ENCODE measurements around the gene RTL5. TPM values are rescaled to one million over a fixed set of nuclear protein-coding genes. Genes with fewer than 3 reads are reported as not detected.

Gene RTL5
- total and polyA plus RNA-seq, 10 of the 15 experiments (the other 5 are each of a cell fraction or from before 2014, with no cell fraction given): under 0.01 to 0.10 (median 0.03) TPM; not detected in 5

- no peak for TF ChIP-seq PRDM15 (CRISPR knock-in tag; IDR thresholded peaks at IDR 0.05)
- no peak for TF ChIP-seq TAF1 (IDR thresholded peaks at IDR 0.05; ENCODE audit: borderline replicate concordance, low read depth, low read length)
Measured at GRCh38 chrX:72142094-72142793, 10.5 kb upstream of the RTL5 start (continued).

- DNase-seq (ENCODE audit: low read depth, low spot score) (no peak), FAIRE-seq (peak; percentile 41), ATAC-seq (peak; percentile 81)
- Histone ChIP-seq H3K79me2 (ENCODE audit: control insufficient read depth, insufficient read depth, low read length) (no peaks in the 10 kb centered on the region), H3K9ac (ENCODE audit: control insufficient read depth, insufficient read depth, low read length) (no peak overlapping the region), H3K36me3 (ENCODE audit: control insufficient read depth in 2 of 2, insufficient read depth in 2 of 2, low read length in 1 of 2) (no peaks in the 10 kb centered on the region), H3K4me2 (ENCODE audit: control insufficient read depth, insufficient read depth) (peak overlapping the region; percentile 39; the same call in 1 of the 2 replicates), H3K27ac (ENCODE audit: control insufficient read depth, insufficient read depth) (no peak overlapping the region; the same call in 1 of the 2 replicates), H3K4me3 (no peak overlapping the region), H2AFZ (ENCODE audit: control insufficient read depth, low read depth, low read length) (no peak overlapping the region; the same call in 1 of the 2 replicates), H4K20me1 (ENCODE audit: control insufficient read depth, insufficient read depth) (no peaks in the 10 kb centered on the region), H3K9me3 (replicated peaks; ENCODE audit: control insufficient read depth, insufficient read depth, low read length) (no peaks in the 10 kb centered on the region), H3K27me3 (replicated peaks in 1 of 2; ENCODE audit: control insufficient read depth in 2 of 2, insufficient read depth in 2 of 2, low read length in 1 of 2) (no peaks in the 10 kb centered on the region), H3K4me1 (ENCODE audit: control insufficient read depth, insufficient read depth, low read length) (peaks cover 14% of the 10 kb centered on the region)
- ChIA-PET SMC1A (ENCODE audit: uncharacterized antibody, unreplicated experiment) (no interaction called here), RAD21 (ENCODE audit: unreplicated experiment) (no interaction called here), POLR2A (no interaction called here), CTCF (interaction anchor here (1.7 kb wide), 1 partner anchor 15 kb away, joined by 4 read pairs; no protein-coding TSS in a partner anchor)
- 1% methylated on average over 4 of the region's 4 CpGs for WGBS (ENCODE audit: insufficient coverage, insufficient replicate concordance, low lambda C conversion rate, missing lambda C conversion rate)
- intact Hi-C loops (cut with micrococcal nuclease; ENCODE audit: unreplicated experiment) (loop anchor here (2.0 kb wide), 1 partner anchor 39 kb away; the partner anchor contains the start of gene PIN4), in situ Hi-C loops (cut with MboI) (no loop called here)
- BruUV-seq (replicated peaks): no TSS peak
- no peak for TF ChIP-seq USF2 (IDR thresholded peaks at IDR 0.05; ENCODE audit: borderline replicate concordance, low read depth, low read length)
- TF ChIP-seq GABPA (IDR thresholded peaks at IDR 0.05; ENCODE audit: low read depth): no peak
- TF ChIP-seq ESRRA (IDR thresholded peaks at IDR 0.05; ENCODE audit: low read length): no peak
- no peak for TF ChIP-seq CEBPB (IDR thresholded peaks at IDR 0.05; ENCODE audit: borderline replicate concordance in 1 of 2, low read depth in 2 of 2, low read length in 2 of 2)
- no peak for TF ChIP-seq IKZF1 (conservative IDR thresholded peaks at IDR 0.05)
- no peak for TF ChIP-seq ETV6 (conservative IDR thresholded peaks at IDR 0.05 in 1 of 2, IDR thresholded peaks at IDR 0.05 in 1 of 2; ENCODE audit: borderline replicate concordance in 1 of 2, low read depth in 1 of 2)
- TF ChIP-seq ATF7 (IDR thresholded peaks at IDR 0.05; ENCODE audit: low read depth): no peak
- TF ChIP-seq EP300 (IDR thresholded peaks at IDR 0.05; ENCODE audit: borderline replicate concordance in 1 of 2, control insufficient read depth in 1 of 2, low read depth in 2 of 2, low read length in 2 of 2): no peak
- no peak for TF ChIP-seq CREM (IDR thresholded peaks at IDR 0.05; ENCODE audit: low read depth)
- TF ChIP-seq BRCA1 (IDR thresholded peaks at IDR 0.05; ENCODE audit: low read depth, low read length): no peak
- no peak for TF ChIP-seq SKIL (IDR thresholded peaks at IDR 0.05; ENCODE audit: low read depth, poor library complexity, severe bottlenecking)
- TF ChIP-seq IKZF2 (IDR thresholded peaks at IDR 0.05): no peak
Measured at GRCh38 chrX:72141372-72142004, 9.8 kb upstream of the RTL5 start.

All from GM12878 (cell line).